ENCODE data around the gene PTX4. TPM values are rescaled to one million over a fixed set of nuclear protein-coding genes. Genes with fewer than 3 reads are reported as not detected.

PTX4 gene
- polyA plus RNA-seq, 3 donors: 0.19 TPM; not detected in 2

DNA sequence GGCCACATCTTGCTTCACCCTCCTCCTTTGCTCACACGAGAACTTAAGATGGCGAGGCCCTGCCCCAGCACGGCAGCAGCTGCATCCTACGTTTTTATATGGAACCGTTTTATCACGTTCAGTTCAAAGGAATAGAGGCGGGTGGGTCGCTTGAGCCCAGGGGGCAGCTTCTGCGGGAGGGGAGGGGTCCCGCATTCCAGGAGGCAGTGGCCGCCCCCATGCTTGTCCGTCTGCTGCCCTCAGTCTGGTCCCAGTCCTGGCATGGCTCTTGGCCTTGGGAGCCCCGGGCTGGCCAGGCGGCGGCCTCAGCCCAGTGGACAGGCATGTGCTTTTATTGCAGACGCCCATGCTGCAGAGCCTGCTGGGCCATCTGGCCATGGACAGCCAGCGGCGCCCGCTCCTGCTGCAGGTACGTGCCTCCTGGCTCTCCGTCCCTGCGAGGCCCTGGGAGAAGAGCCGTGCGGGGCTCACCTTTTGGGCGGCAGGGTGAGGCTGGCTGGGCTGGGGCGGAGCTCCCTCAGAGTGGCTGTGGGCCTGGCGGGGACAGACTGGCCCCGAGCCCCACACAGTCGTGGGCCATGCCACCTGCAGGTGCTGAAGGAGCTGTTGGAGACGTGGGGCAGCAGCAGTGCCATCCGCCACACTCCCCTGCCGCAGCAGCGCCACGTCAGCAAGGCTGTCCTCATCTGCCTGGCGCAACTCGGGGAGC, 11.2 kb upstream of the PTX4 start:
- H3K9me3 ChIP-seq (replicated peaks in 1 of 2; ENCODE audit: control insufficient read depth in 1 of 2, insufficient read depth in 1 of 2, low read length in 2 of 2): no peaks in the 10 kb centered on the region
- peaks cover 3% of the 10 kb centered on the region for H3K79me2 ChIP-seq (ENCODE audit: insufficient read depth, low read length)
- no peak overlapping the region for H2AFZ ChIP-seq (ENCODE audit: insufficient read depth, low read depth, low read length, poor library complexity, severe bottlenecking)
- intact Hi-C loops (cut with micrococcal nuclease): loop anchor here in 1 of 2 donors (10.0 kb wide), 1 partner anchor 45 kb away; no protein-coding TSS in a partner anchor
- H3K36me3 ChIP-seq (replicated peaks in 1 of 2; ENCODE audit: control insufficient read depth in 1 of 2, insufficient read depth in 2 of 2, low read length in 2 of 2): peaks cover 80 to 91% of the 10 kb centered on the region in 2 donors
- TF ChIP-seq CTCF (IDR thresholded peaks at IDR 0.05): no peak
- H3K9ac ChIP-seq (ENCODE audit: insufficient read depth, low read length, poor library complexity, severe bottlenecking): no peak overlapping the region
- Mint-ChIP-seq H3K36me3 (peaks cover 42 to 75% of the 10 kb centered on the region in 2 donors), H3K4me3 (no peak overlapping the region), H3K9me3 (peaks cover 0 to 4% (median 0%) of the 10 kb centered on the region in 7 donors), H3K27ac (no peak overlapping the region), H3K27me3 (ENCODE audit: low read depth in 3 of 3) (peaks cover 0 to 2% (median 0%) of the 10 kb centered on the region in 3 donors), H3K4me1 (no peaks in the 10 kb centered on the region)
- DNase-seq: no peak
- H3K4me2 ChIP-seq (replicated peaks; ENCODE audit: extremely low read depth, low read length, poor library complexity, severe bottlenecking): no peak overlapping the region
- no peak overlapping the region for H3K4me3 ChIP-seq (replicated peaks in 1 of 3; ENCODE audit: low read depth in 2 of 3, low read length in 3 of 3)
- no peaks in the 10 kb centered on the region for H4K20me1 ChIP-seq (ENCODE audit: insufficient read depth, low read length)
- H3K27me3 ChIP-seq (ENCODE audit: control insufficient read depth in 2 of 2, insufficient read depth in 2 of 2, low read length in 2 of 2): no peaks in the 10 kb centered on the region
- WGBS (ENCODE audit: insufficient coverage): 93% methylated on average over 35 of the region's 36 CpGs
- no peak overlapping the region for H3K27ac ChIP-seq (ENCODE audit: low read depth in 1 of 2, low read length in 2 of 2)
- H3K4me1 ChIP-seq (ENCODE audit: control insufficient read depth in 1 of 2, insufficient read depth in 2 of 2, low read length in 2 of 2): no peaks in the 10 kb centered on the region

GRCh38 chr16:1498899-1499676, 10.3 kb upstream of the PTX4 start:
- Mint-ChIP-seq H3K36me3 (peaks cover 42 to 77% of the 10 kb centered on the region in 2 donors), H3K4me1 (peaks cover 5% of the 10 kb centered on the region), H3K4me3 (no peak overlapping the region), H3K27ac (peak overlapping the region in 1 of 7 donors; percentile 61), H3K9me3 (peaks cover 0 to 4% (median 0%) of the 10 kb centered on the region in 7 donors), H3K27me3 (ENCODE audit: low read depth in 3 of 3) (peaks cover 0 to 2% (median 0%) of the 10 kb centered on the region in 3 donors)
- no peak overlapping the region for H3K27ac ChIP-seq (ENCODE audit: low read depth in 1 of 2, low read length in 2 of 2)
- no peak for TF ChIP-seq CTCF (IDR thresholded peaks at IDR 0.05)
- H3K27me3 ChIP-seq (ENCODE audit: control insufficient read depth in 2 of 2, insufficient read depth in 2 of 2, low read length in 2 of 2): no peaks in the 10 kb centered on the region
- no peak overlapping the region for H3K9ac ChIP-seq (ENCODE audit: insufficient read depth, low read length, poor library complexity, severe bottlenecking)
- no peaks in the 10 kb centered on the region for H3K9me3 ChIP-seq (replicated peaks in 1 of 2; ENCODE audit: control insufficient read depth in 1 of 2, insufficient read depth in 1 of 2, low read length in 2 of 2)
- H3K4me2 ChIP-seq (replicated peaks; ENCODE audit: extremely low read depth, low read length, poor library complexity, severe bottlenecking): no peak overlapping the region
- peaks cover 11% of the 10 kb centered on the region for H3K79me2 ChIP-seq (ENCODE audit: insufficient read depth, low read length)
- no peak for DNase-seq
- no peaks in the 10 kb centered on the region for H4K20me1 ChIP-seq (ENCODE audit: insufficient read depth, low read length)
- peaks cover 83 to 93% of the 10 kb centered on the region in 2 donors for H3K36me3 ChIP-seq (replicated peaks in 1 of 2; ENCODE audit: control insufficient read depth in 1 of 2, insufficient read depth in 2 of 2, low read length in 2 of 2)
- H3K4me1 ChIP-seq (ENCODE audit: control insufficient read depth in 1 of 2, insufficient read depth in 2 of 2, low read length in 2 of 2): peaks cover 8% of the 10 kb centered on the region in 2 donors
- intact Hi-C loops (cut with micrococcal nuclease): no loop called here
- H3K4me3 ChIP-seq (replicated peaks in 1 of 3; ENCODE audit: low read depth in 2 of 3, low read length in 3 of 3): no peak overlapping the region
- H2AFZ ChIP-seq (ENCODE audit: insufficient read depth, low read depth, low read length, poor library complexity, severe bottlenecking): no peak overlapping the region
- WGBS (ENCODE audit: insufficient coverage): 94% methylated on average over 32 of the region's 35 CpGs

Data from CD14-positive monocyte (primary cell).